ENCODE measurements around the gene IL17REL. TPM values are rescaled to one million over a fixed set of nuclear protein-coding genes. Genes with fewer than 3 reads are reported as not detected.

The IL17REL gene
- total RNA-seq, 1 donor from 2014 or later = not detected

DNA sequence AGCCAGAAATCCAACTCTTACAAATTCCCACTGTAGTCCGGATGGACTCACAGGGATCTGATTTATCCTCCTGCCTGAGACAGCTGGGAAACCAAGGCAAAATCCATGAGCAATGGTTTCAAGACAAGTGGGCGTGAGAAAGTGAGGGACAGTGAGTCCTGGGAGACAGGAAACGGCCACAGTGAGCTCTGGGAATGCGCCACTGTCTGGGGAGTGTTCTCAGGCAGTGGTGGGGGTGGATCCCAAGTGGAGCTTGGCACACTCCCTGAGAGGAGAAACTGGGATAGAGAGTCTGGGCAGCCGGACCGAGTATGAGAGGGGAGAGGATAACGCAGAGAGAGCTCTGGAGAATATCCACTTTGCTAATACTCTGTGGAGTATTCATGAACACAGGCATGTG, 9.8 kb downstream of the IL17REL start:
- DNase-seq (ENCODE audit: low read depth) = no peak

- DNase-seq (ENCODE audit: low read depth) = no peak
Measured at GRCh38 chr22:50001388-50002231, 11.0 kb downstream of the IL17REL start.

DNA sequence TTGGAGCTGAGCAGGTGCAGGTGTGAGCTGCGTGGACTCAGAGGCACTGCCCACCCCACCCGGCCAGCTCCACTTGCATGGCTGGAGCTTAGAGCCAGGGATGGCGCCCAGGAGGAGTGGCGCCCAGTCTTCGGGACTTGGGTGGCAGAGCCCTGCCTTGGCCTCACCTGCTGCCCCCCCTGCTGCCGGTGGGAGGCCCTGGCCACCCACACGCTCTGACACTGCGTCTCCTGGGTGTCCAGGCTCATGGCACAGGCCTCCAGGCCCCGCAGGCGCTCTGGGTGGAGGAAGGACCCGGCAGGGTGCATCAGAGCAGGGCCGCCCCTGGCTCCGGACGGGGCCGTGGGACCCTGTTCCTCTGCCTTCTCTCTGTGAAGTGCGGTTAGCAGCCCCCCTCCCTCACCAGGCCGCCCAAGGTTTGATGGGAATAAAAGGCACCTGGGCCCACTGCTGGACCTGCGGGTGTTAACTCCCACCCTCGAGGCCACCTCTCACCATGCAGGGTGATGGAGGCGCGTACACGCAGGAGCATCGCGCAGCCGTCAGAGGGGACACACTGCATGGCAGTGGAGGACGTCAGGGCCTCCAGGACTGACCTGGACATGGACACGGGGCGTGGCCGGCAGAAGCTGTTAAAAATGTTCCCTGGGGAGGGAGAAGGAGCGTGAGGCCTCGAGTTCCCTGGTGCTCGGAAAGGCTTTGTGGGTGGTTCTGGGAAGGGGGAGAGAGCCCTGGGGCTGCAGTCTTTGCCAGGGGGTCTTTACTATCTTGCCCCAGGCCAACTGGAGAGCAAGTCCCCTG, 11.8 kb downstream of the IL17REL start:
- no peak for DNase-seq (ENCODE audit: low read depth)

DNA sequence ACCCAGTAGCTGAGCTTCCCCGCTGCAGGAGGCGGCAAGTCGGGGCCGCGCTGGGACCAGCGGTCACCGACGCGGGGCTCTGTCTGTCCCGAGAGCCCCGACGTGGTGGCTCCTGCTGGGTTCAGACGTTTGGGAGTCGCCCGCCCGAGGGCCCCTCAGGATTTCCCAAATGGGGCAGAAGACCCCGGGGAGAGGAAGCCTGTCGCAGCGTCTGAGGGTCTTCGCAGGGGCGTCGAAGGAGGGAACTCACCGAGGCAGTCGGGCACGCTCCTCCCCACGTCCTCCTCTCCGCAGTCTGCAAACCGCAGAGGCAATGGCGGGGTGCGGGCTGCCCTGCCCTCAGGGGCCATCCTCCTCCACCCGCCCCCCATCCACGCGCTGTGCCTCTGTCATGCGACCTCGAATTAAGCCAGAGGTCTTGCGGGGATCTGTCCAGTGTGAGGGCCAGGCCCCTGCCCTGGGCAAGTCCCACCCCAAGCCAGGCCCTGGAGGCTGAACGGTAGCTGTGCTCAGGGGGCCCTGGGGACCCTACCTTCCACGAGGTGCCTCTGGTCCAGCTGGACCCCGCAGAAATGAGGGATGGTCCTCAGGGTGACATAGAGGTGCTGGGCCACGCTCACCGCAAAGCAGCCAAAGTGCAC, 12.5 kb downstream of the IL17REL start:
- no peak for DNase-seq (ENCODE audit: low read depth)

GRCh38 chr22:49999063-49999945, 13.3 kb downstream of the IL17REL start:
- DNase-seq (ENCODE audit: low read depth) = no peak

DNA sequence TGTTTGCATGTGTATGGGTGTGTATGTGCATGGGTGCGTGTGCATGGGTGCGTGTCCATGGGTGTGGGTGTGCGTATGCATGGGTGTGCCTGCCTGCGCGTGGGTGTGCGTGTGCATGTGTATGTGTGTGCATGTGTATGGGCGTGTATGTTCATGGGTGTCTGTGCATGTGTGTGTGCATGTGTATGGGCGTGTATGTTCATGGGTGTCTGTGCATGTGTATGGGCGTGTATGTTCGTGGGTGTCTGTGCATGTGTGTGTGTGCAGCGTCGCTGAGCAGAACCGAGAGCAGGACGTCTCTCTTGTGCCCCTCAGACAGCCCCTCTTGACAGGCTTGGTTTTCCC, 13.9 kb downstream of the IL17REL start:
- DNase-seq (ENCODE audit: low read depth) = no peak

DNA sequence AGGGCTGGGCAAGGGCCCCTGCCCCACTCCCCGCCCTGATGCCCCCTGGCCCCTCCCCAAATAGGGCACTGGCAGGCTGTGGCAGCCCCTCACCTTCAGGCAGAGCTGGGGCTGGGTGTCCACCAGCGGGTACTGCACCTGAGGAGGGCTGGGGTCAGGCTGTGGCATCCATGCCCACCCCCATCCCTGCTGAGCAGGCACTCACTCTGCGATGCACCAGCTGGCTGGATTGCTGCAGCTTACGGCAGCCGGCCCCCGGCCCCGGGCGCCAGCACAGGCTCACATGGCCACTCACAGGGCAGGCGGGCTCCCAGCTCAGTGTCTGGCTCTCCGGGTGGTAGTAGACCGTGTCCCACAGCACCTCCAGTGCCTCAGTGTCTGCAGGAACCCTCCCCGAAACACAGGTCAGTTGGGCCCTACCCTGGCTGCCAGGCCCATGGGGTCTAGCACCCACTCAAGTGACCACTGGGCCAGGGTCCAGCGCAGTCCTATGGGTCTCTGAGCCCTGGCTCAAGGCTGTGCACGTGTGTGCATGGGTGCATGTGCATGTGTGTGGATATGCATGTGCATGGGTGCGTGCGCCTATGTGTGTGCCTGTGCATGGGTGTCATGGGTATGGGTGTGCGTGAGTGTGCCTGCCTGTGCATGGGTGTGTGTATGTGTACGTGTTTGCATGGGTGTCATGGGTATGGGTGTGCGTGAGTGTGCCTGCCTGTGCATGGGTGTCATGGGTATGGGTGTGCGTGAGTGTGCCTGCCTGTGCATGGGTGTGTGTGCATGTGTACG, 14.4 kb downstream of the IL17REL start:
- no peak for DNase-seq (ENCODE audit: low read depth)

DNA sequence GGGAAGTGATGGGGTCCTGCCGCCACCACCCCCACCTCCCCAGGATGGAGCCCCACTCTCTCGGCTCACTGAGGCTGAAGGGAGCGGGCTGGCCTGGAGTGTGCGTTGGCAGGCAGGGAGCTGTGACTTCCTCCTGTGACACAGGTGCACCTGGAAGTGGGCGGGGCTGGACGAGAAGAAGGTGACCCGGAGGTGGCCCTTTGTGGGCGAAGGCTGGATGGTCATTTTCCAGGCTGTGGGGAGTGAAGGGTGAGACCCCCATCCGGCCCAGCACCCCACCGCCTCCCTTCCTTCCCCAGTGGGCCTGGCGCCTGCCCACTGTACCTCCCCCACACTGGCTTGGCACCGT, 15.3 kb downstream of the IL17REL start:
- DNase-seq (ENCODE audit: low read depth) = no peak

- DNase-seq (ENCODE audit: low read depth) = no peak
Measured at GRCh38 chr22:49996518-49997250, 15.9 kb downstream of the IL17REL start.

GRCh38 chr22:49996119-49996517, 16.4 kb downstream of the IL17REL start:
- DNase-seq (ENCODE audit: low read depth) = no peak

GRCh38 chr22:49995361-49996118, 17.0 kb downstream of the IL17REL start:
- no peak for DNase-seq (ENCODE audit: low read depth)

GRCh38 chr22:49995041-49995360, 17.6 kb downstream of the IL17REL start:
- DNase-seq (ENCODE audit: low read depth) = no peak

GRCh38 chr22:49994361-49995040, 18.1 kb downstream of the IL17REL start:
- no peak for DNase-seq (ENCODE audit: low read depth)

DNA sequence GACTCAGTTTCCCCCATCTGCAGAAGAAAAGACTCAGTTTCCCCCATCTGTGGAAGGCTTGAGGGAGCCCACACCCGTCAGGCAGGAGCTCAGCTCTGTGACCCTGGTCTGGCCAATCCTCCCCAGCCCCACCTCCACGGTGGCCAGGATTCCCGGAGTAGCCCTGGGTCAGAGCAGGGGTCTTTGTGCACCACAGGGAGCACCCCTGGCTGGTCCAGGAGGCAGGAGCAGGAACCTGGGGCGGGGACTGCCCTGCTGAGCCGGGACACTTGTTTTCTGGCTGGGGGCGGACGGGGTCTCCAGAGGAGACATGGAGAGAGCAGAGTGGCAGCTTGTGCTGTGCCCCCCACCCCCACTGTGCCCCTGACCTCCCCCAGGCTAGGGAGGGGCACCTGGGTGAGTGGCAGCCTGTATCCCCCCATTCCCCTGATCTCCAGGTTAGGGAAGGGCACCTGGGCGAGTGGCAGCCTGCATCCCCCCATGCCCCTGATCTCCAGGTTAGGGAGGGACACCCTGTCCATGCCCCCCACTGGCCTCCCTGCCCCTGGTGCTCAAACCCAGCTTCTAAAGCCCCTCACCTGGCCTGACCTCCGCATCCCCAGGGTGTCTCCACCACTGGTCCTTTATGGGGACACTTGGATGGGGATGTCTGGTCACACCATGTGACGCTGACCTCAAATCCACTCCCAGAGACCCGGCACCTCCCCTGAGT, 18.8 kb downstream of the IL17REL start:
- no peak for DNase-seq (ENCODE audit: low read depth)

GRCh38 chr22:49992921-49993648, 19.5 kb downstream of the IL17REL start:
- peak; percentile 15 for DNase-seq (ENCODE audit: low read depth)

GRCh38 chr22:49991907-49992533, 20.5 kb downstream of the IL17REL start:
- DNase-seq (ENCODE audit: low read depth) = no peak

DNA sequence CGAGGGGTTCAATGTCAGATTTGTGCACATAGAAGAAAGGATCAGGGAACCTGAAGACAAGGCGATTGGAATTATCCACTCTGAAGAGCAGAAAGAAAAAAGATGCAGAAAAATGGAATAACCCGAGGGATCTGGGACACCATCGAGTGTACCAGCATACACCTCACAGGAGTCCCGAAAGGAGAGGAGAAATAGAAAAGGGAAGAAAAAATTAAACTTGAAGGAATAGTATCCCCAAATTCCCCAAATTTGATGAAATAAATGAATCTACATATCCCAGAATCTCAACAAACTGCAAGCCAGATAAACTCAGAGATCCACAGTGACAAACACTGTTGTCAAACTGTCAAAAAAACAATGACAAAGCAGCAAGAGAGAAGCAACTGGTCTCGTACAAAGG, 21.4 kb downstream of the IL17REL start:
- DNase-seq (ENCODE audit: low read depth) = no peak
